EH (cell line): ENCODE measurements around the gene TMEM214.
"Not testable (repeated sequence)": the region's sequence is repeated elsewhere in the genome, so short reads cannot be mapped to it uniquely, and the experiment has no call there.

ENCODE experiments used
- DNase-seq: peaks from one replicate; pipeline ENCODE4 v3.0.0-alpha.2; 2015; ENCODE audit warnings: low read depth

TMEM214 gene

DNA sequence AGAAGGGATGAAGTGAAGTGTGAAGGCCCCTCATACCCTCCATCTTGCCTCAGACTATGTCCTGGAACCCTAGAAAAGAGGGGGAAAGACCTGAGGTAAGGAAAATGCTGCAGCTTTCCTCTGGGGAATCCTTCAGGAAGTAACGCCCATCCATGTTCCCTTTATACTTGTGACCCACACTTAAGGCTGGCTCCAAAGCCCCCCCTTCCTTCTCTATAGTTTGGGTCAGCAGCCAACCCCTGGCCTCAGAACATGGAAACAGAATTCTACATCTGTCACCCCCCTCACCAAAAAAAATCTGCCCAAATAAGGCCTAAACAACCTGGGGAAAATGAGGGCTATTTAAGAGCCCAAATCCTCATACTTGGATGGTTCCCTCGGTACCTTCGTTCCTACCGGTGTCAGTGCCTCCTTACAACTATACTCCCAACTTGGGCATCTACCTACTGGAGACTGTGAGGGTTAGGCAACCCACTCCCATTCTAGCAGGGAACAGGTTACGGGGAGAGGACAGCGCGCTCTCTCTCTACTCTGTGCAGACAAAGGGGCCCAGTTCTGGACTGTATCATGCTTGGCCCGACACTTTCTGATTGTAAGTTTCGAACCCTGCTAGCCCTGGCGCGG, 38.0 kb downstream of the TMEM214 start:
- no peak for DNase-seq

DNA sequence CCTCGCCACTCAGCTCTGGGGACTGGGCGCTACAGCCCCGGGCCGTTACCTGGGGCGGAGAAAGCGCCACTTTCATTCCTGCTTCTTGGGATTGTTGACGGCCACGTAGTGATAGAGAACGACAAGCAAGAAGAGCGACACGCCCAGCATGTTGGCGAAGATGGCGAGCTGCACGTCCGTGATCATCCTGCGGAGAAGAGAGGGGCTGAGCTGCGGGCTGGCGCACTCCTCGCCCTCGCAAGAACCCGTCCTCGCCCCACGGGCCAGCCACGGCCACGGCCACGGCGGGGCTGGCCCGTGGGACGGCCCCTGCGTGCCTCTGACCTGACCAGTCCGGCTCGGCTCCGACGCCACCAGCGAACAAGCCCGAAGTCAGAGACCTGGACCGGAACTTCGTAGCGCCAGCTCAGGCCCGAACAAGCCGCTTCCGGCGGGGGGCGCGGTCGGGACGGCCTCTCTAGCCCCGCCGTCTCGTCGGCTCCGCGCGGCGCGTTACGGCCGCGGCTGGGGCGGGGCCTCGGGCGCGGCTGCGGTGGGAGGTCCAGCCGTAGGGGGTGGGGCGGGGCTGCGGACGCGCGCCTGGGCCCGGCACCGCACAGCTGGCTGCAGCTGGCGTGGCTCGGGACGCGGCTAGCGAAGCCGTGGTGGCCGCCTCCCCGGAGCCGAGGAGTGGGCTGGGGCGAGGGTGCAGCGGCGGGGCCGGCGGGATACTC, 38.7 kb downstream of the TMEM214 start, which contains the start of gene OST4:
TSS of gene OST4 (minus strand) at position 378 of the 713 bp plus-strand sequence.
- peak; percentile 94 for DNase-seq

DNA sequence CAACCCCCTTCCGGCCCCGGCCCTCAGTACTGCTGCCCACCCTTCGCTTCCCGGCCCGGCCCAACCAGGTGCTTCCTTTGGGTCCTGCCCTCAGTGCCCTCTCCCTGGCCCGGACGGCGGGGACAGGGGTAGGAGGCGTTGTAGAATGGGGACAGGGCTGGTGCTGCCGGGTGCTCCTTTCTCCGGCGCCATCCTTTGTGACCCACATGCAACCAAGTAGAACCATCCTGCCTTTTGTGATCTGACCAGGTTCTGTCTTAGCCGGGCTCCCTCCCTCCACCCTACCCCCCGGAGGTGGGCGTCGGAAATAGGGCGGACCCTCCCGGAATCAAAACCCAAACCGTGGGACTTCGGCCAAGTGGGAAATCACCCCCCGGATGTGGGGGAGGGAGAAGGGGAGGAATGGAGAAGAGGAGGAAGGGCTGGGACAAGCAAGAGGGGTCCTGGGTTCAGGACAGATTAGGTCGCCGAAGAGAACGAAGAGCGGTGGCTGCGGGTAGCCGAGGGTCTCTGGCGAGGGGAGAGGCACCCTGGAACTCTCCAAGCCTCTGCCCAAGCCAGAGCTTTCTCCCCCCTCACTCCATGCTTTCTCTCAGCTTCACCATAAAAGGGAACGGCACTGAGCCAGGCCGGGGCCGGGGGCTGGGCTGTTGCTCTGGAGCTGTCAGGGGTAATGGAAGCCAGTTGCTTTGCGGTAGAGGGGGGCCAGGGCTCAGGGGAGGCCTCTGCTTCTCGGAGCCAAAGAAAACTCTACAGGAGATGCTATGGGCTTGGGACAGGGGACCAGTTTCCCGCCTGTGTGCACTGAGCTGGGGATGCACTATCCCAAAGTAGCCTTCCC, 39.4 kb downstream of the TMEM214 start:
- DNase-seq = peak; percentile 72

DNA sequence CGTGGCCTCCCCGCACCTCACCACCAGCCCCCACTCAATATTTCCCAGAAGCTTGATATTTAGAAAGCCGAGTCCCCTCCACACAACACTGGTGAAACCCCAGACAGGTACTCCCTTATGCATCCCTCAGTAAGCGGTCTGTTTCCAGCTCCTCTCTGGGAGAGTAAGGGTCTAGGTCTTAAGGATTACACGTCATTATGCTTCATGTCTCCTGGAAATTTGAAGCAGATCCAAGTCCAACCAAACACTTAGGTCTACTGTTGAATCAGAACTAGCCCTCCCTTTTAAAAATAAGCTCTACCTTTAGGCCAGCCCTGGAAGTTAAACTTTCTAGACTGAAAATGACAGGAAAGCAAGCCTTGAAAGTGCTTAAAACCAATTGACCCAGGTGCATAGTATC, 40.2 kb downstream of the TMEM214 start:
- DNase-seq = no peak

DNA sequence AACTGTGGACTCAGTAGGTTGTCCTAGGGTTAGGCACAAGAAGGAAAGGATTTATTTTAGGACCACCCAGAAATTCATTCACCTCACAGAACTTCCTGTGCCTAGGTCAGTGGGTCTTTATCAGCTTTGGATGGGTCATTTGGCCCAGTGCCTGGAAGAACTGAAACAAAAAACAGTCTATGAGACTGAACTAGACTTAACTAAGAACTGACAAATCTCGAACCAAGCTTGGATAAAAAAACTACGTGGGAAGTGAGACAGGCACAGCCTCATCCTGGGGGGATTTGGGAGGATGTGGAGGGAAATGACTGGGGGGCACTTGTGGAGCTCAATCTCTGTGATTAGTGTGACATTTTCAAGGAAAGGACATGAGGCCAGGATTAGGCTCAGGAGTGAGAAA, 41.0 kb downstream of the TMEM214 start:
- DNase-seq = no peak

DNA sequence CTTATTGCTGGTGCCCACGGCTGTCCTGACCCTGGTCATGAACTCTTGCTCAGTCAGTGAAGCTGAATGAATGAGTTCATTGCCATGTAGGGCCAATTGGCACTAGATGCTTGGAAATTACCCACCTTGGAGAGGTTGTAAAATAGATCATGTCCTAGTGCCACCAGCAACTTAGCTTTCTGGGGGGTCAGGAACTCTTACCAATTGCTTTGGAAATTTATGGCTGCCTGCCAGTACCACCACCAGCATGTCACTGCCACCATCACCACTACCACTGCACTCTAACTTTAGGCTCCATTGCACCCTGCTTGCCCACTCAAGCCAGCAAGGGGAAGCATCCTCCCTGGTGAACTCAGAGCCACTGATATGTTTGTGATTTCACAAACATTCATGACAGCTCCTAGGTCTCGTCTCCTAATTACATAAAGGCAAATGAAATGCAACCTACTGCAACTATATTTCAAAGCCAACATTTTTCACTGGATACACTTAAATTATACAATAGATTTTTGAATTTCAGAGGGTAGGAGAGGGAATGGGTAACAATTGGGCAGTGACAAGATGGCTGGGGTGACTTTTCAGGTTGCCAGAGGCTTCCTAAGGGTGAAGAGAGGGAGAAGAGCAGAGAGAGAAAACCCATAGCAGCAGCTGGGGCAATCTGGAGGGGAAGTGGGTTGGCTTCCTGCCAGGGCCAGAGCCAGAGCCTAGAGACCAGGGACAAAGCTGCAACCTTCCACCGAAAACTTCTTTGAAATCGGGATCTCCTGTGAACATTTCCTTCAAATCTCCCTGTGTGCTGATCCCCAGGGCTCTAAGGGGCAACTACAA, 42.2 kb downstream of the TMEM214 start:
- no peak for DNase-seq

DNA sequence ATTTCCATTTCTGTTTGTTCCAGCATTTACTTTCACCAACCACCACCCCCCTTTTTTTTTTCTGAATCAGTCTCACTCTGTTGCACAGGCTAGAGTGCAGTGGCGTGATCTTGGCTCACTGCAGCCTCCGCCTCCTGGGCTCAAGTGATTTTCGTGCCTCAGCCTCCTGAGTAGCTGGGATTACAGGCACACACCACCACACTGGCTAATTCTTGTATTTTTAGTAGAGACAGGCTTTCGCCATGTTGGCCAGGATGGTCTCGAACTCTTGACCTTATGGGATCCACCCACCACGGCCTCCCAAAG, 42.8 kb downstream of the TMEM214 start:
- DNase-seq = not testable (repeated sequence)

DNA sequence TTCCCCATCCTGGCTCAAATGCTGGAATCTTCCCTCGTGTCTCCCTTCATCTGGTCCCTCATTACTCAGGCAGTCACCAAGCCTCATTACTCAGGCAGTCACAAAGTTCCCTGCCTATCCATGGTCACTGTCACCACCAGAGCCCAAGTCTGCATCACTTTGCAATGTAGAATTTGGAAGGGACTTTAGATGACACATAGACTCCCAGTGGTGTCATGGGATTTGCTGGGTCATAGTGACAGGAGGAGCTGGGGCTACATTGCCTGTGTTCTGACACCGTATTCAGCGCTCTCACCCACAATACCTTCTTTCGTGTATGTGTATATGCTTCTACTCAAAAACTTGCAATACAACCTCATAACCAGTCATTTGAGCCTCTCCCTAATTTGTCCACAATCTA, 43.6 kb downstream of the TMEM214 start:
- DNase-seq = no peak

DNA sequence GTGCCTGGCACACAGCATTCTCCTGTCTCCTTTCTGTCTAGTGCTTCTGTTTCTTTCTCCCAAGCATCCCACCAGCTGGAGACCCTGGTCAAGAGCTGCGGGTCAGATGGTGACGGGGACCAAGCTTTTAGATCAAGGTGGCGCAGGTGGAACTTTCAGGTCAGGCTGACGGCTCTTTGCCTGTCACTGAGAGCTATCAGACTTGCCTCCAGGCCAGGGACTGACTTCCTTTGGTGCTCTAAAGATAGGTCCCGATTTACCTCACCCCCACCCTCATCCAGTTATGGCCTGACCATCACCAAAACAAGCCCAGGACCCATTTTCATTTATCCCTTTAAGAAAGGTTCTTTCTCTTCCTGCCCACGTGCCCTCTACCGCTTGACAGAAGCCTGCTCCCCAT, 44.5 kb downstream of the TMEM214 start:
- DNase-seq = no peak

DNA sequence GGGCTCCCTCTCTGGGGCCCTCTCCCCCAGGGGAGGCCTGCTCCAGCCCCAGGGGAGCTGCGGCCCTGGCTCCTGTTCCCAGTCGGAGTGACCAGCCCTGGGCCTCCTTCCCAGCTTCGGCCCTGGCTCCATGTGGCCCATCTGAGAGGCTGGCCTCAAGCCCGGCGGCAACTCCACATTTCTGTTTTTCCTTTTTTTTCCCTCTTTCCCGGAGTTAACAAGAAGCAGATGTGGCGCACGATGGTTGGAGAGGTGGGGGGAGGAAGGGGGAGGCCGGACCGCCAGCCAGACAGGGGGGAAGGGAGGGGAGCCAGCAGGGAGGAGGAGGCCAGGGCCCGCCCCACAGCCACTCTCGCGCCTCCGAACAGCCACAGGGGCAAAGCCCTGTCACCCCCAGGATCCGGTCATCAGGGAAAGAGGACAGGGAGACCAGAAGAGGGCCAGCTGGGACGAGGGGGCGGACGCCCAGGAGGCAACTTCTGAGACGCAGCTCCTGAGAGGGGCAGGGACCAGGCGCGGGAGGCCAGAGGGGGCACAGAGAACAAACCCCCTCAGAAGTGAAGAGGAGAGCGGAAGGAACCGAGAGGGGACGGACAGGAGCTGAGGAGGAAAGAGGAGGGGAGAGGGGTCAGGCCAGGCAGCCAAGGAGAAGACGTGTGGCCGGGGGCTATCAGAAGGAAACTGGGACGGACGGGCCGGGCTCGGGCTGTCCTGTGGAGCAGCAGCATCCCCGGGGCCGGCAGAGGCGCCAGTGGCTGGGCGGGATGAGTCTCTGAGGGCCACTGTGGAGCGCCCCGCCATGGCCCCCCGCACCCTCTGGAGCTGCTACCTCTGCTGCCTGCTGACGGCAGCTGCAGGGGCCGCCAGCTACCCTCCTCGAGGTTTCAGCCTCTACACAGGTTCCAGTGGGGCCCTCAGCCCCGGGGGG, 45.8 kb downstream of the TMEM214 start, which contains the start of gene EMILIN1:
TSS of gene EMILIN1 (plus strand) at position 349 of the 928 bp plus-strand sequence. CDS start at position 800, 451 bp downstream.
- peak; percentile 98 for DNase-seq

DNA sequence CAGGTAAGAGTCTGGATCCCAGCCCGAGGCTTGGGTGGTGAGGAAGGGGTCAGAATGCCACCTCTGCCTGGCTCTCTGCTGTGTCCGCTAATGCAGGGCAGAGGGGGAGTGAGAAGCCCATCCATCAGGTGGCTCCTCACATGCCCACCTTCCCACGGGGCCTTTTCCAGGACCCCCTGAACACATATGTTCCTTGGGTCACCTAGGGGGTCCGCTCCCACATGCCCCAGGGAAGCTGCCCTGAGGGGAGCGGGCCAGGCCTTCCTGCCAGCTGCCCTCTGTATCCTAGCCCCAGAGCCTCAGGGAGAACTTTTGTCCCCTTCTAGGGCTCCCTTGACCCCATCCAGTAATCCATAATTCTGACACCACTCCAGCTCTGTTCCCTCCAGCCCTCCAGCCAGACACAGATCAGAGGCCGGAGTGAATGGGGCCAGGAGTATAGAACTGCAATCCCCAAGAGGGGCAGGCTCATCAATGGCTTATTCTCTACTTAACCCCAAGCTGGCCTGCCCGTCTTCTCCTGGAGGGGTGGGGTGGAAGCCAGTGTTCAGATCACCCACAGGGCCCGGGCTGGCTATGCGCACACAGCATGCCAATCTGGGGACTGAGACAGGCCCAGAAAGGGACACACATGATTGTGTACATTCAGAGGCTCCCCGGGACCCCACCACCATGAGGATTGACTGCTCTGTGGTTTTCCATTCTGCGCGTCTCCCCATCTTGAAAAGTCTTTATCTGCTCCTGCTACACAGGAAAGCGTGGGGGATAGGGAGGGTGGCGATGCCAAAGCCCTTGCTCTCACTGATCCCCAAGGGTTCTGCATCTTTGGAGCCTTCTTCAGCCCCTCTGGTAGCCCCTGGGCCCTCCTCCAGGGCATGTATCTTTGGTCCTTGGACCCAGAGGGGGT, 46.7 kb downstream of the TMEM214 start:
- peak; percentile 26 for DNase-seq

DNA sequence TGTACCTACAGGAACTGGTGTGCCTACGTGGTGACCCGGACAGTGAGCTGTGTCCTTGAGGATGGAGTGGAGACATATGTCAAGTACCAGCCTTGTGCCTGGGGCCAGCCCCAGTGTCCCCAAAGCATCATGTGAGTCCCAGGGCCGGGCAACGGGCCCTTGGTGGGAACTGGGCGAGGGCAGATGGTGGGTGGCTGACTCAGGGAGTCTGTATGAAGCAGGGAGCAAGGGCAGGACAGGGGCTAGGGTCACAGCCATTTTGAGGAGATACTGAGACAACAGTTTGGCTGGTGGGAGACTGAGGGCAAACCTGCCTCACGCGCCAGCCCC, 47.3 kb downstream of the TMEM214 start:
- DNase-seq = no peak

DNA sequence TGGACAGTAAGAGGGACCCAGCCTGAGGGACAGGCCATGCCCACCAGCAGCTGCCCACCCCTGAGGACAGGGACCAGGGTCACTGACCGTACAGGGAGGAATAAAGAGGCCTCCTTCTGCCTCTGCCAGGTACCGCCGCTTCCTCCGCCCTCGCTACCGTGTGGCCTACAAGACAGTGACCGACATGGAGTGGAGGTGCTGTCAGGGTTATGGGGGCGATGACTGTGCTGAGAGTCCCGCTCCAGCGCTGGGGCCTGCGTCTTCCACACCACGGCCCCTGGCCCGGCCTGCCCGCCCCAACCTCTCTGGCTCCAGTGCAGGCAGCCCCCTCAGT, 47.8 kb downstream of the TMEM214 start:
- DNase-seq = no peak

DNA sequence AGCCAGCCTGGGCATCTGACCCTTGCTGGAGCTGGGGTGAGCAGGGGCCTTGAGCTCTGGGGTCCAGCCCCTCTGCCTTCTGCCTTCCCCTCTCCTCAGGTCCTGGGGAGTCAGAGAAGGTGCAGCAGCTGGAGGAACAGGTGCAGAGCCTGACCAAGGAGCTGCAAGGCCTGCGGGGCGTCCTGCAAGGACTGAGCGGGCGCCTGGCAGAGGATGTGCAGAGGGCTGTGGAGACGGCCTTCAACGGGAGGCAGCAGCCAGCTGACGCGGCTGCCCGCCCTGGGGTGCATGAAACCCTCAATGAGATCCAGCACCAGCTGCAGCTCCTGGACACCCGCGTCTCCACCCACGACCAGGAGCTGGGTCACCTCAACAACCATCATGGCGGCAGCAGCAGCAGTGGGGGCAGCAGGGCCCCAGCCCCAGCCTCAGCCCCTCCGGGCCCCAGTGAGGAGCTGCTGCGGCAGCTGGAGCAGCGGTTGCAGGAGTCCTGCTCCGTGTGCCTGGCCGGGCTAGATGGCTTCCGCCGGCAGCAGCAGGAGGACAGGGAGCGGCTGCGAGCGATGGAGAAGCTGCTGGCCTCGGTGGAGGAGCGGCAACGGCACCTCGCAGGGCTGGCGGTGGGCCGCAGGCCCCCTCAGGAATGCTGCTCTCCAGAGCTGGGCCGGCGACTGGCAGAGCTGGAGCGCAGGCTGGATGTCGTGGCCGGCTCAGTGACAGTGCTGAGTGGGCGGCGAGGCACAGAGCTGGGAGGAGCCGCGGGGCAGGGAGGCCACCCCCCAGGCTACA, 49.4 kb downstream of the TMEM214 start:
- no peak for DNase-seq

DNA sequence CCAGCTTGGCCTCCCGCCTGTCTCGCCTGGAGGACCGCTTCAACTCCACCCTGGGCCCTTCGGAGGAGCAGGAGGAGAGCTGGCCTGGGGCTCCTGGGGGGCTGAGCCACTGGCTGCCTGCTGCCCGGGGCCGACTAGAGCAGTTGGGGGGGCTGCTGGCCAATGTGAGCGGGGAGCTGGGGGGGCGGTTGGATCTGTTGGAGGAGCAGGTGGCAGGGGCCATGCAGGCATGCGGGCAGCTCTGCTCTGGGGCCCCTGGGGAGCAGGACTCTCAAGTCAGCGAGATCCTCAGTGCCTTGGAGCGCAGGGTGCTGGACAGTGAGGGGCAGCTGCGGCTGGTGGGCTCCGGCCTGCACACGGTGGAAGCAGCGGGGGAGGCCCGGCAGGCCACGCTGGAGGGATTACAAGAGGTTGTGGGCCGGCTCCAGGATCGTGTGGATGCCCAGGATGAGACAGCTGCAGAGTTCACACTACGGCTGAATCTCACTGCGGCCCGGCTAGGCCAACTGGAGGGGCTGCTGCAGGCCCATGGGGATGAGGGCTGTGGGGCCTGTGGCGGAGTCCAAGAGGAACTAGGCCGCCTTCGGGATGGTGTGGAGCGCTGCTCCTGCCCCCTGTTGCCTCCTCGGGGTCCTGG, 50.1 kb downstream of the TMEM214 start:
- DNase-seq = no peak

DNA sequence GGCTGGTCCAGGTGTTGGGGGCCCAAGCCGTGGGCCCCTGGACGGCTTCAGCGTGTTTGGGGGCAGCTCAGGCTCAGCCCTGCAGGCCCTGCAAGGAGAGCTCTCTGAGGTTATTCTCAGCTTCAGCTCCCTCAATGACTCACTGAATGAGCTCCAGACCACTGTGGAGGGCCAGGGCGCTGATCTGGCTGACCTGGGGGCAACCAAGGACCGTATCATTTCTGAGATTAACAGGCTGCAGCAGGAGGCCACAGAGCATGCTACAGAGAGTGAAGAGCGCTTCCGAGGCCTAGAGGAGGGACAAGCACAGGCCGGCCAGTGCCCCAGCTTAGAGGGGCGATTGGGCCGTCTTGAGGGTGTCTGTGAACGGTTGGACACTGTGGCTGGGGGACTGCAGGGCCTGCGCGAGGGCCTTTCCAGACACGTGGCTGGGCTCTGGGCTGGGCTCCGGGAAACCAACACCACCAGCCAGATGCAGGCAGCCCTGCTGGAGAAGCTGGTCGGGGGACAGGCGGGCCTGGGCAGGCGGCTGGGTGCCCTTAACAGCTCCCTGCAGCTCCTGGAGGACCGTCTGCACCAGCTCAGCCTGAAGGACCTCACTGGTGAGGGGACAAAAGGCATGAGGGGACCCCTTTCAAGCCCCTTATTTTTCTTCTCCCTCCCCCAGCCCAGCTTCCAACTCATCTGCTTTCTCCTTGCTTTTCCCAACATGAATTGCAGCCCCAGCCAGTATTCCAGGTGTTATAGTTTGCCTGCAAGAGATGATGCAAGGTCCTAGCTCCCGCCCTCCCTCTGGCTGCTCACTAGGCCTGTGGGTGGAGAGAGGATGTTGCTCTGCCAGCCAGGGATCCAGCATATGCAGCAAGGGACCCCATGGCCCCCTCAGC, 50.9 kb downstream of the TMEM214 start:
- DNase-seq = no peak

DNA sequence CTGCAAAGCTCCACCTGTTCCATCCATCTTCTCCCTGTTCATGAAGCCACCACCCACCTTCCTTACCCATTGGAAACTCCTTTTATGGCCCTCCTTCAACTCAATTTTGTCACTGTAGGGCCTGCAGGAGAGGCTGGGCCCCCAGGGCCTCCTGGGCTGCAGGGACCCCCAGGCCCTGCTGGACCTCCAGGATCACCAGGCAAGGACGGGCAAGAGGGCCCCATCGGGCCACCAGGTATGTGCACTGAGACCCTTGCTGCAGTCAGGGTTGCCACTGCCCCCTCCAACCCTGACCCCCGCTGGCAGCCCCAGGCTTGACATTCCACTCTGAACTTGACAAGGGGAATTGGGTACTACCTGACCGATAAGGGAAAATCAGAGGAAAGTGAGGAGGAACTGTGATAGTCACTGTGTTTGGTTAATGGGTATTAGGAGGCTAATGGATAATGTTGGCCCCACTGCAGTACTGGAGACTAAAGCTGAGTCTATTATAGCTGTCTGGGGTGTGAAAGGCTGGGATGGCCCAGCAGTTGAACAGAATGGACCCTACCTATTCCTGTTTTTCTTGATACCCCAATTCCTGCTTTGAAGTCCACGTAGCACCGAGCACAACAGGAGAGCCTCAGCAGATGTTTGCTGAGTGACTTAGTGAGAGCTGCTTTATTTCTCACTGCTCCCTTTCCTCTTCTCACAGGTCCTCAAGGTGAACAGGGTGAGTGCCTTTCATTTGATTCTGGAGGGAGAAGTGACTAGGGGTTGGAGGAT, 51.7 kb downstream of the TMEM214 start:
- no peak for DNase-seq
